Measurements from ENCODE around the gene CX3CR1. TPM values are rescaled to one million over a fixed set of nuclear protein-coding genes. Genes with fewer than 3 reads are reported as not detected.

Gene CX3CR1
- total and polyA plus RNA-seq, 9 of the 15 experiments (the other 6 are each of a cell fraction or from before 2014, with no cell fraction given): 0.03 to 0.21 TPM; not detected in 7

- Histone ChIP-seq H3K27me3 (ENCODE audit: control insufficient read depth in 2 of 2, insufficient read depth in 2 of 2, low read length in 2 of 2) (peaks cover 6 to 40% of the 10 kb centered on the region in 2 experiments; a peak in 4 of 5 replicates), H3K4me1 (replicated peaks in 1 of 2; ENCODE audit: control insufficient read depth in 2 of 2, insufficient read depth in 2 of 2, low read length in 2 of 2) (no peaks in the 10 kb centered on the region; a peak in 2 of 5 replicates), H4K20me1 (replicated peaks; ENCODE audit: control insufficient read depth, insufficient read depth, low read length) (no peaks in the 10 kb centered on the region), H3K4me2 (ENCODE audit: insufficient read depth, low read length) (no peak overlapping the region), H3K9me1 (ENCODE audit: control insufficient read depth, insufficient read depth, low read length) (no peaks in the 10 kb centered on the region), H3K27ac (ENCODE audit: extremely low read depth, low read depth, low read length) (no peak overlapping the region), H2AFZ (ENCODE audit: low read depth, low read length) (no peak overlapping the region), H3K9ac (ENCODE audit: insufficient read depth in 1 of 2, low read depth in 2 of 2, low read length in 2 of 2) (no peak overlapping the region), H3K4me3 (no peak overlapping the region), H3K9me3 (replicated peaks; ENCODE audit: control insufficient read depth, insufficient read depth, low read depth, low read length) (no peaks in the 10 kb centered on the region), H3K79me2 (ENCODE audit: control insufficient read depth, insufficient read depth, low read length) (no peaks in the 10 kb centered on the region), H3K36me3 (ENCODE audit: control insufficient read depth, insufficient read depth, low read length) (no peaks in the 10 kb centered on the region)
- intact Hi-C loops (cut with micrococcal nuclease): no loop called here
- 0% methylated on average over 1 of the region's 1 CpG for WGBS (ENCODE audit: insufficient coverage, low coverage, missing lambda C conversion rate)
- ChIA-PET POLR2A (interaction anchor here (0.6 to 1.5 kb wide), 4 partner anchors 9 to 73 kb away, joined by 4 to 5 read pairs (median 4); no protein-coding TSS in a partner anchor), CTCF (ENCODE audit: low intra/inter-chr PET ratio) (no interaction called here)
- no peak for ATAC-seq
- FAIRE-seq: no peak
- in situ Hi-C loops (cut with MboI): no loop called here
- BruUV-seq (replicated peaks): no TSS peak
- no peak for DNase-seq (ENCODE audit: extremely low read depth in 1 of 4, low spot score in 3 of 4)
- TF ChIP-seq HBP1 (CRISPR knock-in tag; IDR thresholded peaks at IDR 0.05): no peak
- TF ChIP-seq ZNF280B (CRISPR knock-in tag; IDR thresholded peaks at IDR 0.05): no peak
- TF ChIP-seq HDAC3 (IDR thresholded peaks at IDR 0.05; ENCODE audit: borderline replicate concordance, partially characterized antibody): no peak
- no peak for TF ChIP-seq KLF16 (IDR thresholded peaks at IDR 0.05)
- no peak for TF ChIP-seq ZNF695 (CRISPR knock-in tag; IDR thresholded peaks at IDR 0.05)
- no peak for TF ChIP-seq TEAD2 (tag; IDR thresholded peaks at IDR 0.05)
- no peak for TF ChIP-seq NONO (IDR thresholded peaks at IDR 0.05; ENCODE audit: low read depth in 2 of 2, low read length in 1 of 2)
- TF ChIP-seq ZBTB34 (CRISPR knock-in tag; IDR thresholded peaks at IDR 0.05): no peak
- no peak for TF ChIP-seq PRDM10 (IDR thresholded peaks at IDR 0.05; ENCODE audit: partially characterized antibody)
- TF ChIP-seq TCF7L2 (IDR thresholded peaks at IDR 0.05; ENCODE audit: low read depth, low read length): no peak
These were observed 1.3 kb downstream of the CX3CR1 start for GRCh38 chr3:39278616-39278935.
